HG03039 (cell line): ENCODE results near the gene EEF1AKMT3.

Experiments
- ATAC-seq: cut with Tn5 transposase; IDR thresholded peaks from one replicate; pipeline ENCODE4 v1.9.1; 2021; ENCODE audit warnings: mild to moderate bottlenecking, moderate library complexity; ENCODE audit not compliant: unreplicated experiment

The EEF1AKMT3 gene

DNA sequence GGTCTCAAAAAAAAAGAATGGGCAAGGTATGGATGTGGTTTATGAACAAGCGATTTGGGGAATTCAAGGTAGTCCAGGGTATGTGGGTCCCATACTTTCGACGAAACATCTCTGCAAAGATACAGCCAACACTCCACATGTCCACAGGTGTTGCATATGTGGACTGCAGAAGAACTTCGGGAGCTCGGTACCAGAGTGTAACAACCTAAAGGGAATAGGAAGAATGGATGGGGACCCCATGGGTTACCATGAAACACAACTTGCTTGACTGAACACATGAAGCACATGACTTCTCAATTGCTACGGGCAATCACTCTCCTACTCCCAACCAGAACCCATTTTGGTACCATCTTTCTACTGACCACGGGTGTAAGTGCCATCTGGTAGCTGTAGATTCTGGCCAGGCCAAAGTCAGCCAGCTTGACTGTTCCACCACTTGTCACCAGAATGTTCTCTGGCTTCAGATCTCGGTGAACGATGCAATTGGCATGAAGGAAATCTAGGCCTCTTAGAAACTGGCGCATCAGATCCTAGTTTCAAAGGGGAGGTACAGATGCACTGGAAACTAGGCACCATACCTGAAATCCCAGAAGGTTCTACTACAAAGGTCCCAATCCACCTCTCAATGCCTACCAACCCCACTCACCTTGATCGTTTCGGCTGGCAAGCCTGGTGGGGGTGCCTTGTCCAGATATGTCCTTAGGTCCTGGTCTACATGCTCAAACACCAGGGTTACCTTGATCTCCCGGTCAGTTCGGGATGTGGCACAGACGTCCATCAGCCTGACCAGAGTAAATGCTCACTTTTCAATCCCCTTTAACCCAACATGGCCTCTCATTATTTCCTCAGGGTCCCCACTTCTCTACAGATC lies 21.6 kb upstream of the EEF1AKMT3 start:
- ATAC-seq, result no peak

DNA sequence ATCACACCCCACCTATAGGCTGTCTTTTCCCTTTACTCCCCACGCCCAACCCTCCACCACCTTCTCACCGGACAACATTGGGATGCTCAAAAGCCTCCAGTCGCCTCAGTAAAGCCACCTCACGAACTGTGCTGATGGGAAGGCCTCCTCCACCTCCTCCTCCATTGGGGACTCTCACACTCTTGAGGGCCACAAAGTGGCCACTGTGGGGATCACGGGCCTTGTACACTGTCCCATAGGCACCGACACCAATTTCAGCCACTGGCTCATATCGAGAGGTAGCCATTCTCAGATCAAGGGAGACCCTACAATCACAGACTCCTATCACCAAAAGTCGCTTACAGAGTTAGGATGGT lies 21.0 kb upstream of the EEF1AKMT3 start:
- no peak for ATAC-seq

GRCh38 chr12:57751788-57752667 lies 20.4 kb upstream of the EEF1AKMT3 start, which contains the start of gene CDK4:
CDK4 (minus strand) TSS chr12:57752310; CDS start chr12:57751717, 593 bp downstream.
- peak; percentile 70 for ATAC-seq

DNA sequence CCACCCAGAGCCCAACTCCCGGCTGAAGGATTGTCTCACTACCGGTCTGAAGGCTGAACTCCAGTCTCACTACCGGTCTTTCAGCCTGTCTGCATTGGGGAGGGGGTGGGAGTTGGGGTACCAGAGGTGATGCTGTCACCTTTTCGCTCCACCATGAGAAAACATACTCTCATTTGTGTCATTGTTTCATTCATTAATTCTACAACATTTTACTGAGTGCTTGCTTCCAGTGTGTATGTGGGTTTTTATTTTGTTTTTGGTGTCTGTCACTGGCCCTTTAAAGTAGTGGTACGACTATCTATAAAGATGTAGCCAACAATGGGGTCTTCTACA lies 19.8 kb upstream of the EEF1AKMT3 start:
- ATAC-seq, result no peak

DNA sequence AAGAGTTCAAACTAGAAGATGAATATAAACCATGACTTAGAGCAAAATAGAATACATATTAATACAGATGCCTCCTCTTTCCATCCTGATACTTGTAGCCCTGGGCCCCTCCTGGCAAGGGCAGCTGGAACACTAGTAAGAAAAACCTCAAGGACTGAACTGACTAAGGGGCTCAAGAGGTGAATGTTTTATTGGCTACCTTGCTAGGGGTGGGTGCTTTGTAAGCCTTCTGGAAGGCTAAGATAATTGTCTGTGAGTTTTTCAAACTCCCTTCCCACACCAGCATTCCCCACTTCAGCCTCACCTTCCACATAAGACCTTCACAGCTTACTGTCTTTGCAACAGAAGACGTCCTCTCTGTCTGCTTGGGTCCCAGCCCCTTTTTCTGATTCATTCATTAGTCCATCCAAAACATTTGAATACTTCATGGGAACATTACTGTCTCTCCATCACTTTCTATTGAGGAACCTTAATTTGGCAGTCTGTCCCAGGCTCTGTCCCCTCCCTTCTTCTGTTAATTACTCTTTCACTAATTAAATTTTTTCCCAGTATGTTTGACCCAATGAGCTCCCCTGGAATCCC lies 18.6 kb upstream of the EEF1AKMT3 start:
- no peak for ATAC-seq

- ATAC-seq, result peak; percentile 29
These were observed 17.8 kb upstream of the EEF1AKMT3 start, which contains the start of gene MARCHF9 for GRCh38 chr12:57754411-57755193. MARCHF9 (plus strand) TSS chr12:57755103; CDS start chr12:57755529, 426 bp downstream.

DNA sequence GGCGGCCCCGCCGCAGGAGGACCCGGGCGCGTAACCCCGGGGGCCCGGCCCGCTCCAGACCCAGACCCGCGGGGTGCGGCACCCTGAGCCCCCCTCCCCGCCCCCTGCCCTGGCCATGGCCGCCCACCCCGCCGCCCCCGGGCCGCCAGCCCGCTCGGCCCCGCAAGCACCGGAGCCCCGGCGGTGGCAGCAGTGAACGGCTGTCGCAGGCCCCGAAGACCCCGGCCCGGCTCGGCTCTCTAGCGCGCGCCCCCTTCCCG lies 17.3 kb upstream of the EEF1AKMT3 start:
- ATAC-seq, result no peak

DNA sequence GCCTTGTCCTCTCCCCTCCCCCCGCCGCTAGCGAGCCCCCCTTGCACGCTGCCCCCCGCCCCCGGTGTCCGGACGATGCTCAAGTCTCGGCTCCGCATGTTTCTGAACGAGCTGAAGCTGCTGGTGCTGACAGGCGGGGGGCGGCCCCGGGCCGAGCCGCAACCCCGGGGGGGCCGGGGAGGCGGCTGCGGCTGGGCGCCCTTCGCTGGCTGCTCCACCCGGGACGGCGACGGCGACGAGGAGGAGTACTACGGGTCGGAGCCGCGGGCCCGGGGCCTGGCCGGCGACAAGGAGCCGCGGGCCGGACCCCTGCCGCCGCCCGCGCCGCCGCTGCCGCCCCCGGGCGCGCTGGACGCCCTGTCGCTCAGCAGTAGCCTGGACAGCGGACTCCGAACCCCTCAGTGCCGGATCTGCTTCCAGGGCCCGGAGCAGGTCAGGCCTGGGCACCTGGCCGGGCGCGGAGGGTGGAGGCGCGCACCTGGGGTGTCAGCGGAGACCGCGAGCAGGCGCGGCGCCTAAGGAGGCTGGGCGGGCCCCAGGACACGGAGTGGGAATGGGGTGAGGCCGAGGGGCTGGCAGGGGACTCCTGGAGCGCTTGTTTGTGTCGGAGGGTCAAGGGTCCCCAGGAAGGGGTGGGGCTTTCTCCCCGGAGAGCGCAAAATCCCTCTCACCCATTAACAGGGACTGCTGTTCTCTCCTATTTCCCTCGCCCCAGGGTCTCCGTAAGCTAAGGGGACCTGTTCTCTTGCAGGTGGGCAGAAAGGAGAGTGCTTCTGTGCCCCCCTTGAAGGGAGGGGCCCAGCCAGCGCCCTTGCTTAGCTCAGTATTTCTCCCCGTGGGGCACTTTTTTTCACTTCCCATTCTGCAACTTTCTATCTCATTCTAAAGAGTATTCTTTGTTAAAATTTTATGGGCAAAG lies 16.7 kb upstream of the EEF1AKMT3 start:
- ATAC-seq, result no peak

- no peak for ATAC-seq
These were observed 15.7 kb upstream of the EEF1AKMT3 start for GRCh38 chr12:57756406-57757341.

- no peak for ATAC-seq
These were observed 14.6 kb upstream of the EEF1AKMT3 start for GRCh38 chr12:57757771-57758170.

DNA sequence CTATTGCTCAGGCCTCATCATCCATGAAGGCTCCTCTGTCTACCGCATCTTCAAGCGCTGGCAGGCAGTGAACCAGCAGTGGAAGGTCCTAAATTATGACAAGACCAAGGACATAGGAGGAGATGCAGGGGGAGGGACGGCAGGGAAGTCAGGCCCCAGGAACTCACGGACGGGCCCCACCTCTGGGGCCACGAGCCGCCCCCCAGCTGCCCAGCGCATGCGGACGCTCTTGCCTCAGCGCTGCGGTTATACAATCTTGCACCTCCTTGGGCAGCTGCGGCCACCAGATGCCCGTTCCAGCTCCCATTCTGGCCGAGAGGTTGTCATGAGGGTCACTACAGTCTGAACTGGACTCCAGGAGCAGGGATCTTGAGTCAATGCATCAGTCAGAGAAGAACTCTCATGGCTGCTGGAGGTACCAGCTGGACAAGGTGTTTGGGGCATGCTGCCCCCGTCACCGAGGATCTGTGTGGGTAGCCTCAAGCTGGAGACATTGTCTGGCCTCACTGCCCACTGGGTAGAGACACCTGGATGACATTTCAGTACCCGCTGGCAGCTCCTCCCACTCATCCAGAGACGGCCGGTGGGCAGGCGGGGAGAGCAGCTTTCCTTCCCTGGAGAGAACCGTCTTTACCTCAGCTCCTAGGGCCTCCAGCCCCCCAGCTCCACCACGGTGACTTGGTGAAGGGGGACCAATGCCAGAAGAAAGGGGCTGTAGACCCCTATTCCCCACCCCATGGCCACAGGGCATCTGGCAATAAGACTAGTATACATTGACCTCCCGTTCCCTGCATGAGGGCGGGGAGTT lies 13.7 kb upstream of the EEF1AKMT3 start:
- ATAC-seq, result no peak

DNA sequence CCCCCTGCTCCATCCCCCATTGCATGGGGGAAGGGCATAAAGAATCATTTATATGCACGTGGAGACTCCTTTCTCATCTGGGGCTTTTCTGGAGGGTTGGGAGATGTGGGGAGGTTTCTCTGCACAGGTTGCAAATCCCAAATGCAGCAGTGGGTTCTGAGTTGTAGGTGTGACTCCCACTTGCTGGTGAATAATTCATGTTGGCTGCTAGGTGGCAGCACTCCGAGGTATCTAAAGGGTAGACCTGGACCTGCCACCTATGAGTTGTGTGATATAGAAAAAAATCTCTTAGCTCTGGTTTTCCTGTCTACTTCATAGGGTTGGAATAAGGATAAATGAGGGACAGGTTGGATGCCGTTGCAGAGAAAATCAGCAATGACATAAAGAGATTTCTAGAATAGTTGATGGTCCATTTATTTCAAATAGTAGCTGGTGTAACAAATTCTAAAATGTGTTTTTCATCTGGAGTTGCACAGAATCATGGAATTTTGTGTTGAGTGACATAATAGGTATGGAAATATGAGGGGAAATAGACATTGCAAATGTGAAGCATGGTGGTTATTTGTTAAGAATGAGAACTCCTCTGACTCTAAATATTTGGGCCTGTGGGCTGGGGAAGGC lies 12.9 kb upstream of the EEF1AKMT3 start:
- no peak for ATAC-seq

GRCh38 chr12:57760347-57760982 lies 11.9 kb upstream of the EEF1AKMT3 start:
- ATAC-seq, result no peak

DNA sequence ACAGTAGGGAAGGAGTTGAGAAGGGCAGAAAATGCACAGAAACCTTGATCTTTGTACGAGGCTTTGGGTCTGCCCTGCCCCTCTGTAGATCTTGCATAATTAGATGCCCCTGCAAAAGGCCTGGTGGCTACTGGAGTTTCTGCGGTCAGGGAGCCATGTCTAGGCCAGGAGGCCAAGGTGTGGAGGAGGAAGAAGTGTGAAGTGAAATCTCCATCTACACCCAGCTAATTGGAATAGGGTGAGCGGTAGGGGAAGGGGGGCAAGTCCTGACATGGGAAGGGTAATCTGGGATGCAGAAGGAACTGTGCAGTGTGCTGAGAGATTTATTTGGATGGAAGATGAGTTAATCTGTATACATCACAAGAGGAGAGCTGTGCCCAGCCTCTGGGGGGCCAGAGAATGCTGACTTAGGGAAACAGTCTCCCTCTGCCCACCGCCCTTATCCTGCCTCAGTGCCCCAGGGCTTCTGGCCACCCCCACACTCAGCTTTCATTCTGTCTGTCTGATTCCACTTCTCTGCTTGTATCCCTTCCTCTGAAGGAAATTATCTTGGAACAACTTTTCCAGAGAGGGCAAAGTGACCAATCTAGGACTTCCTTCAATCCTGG lies 10.9 kb upstream of the EEF1AKMT3 start:
- no peak for ATAC-seq

DNA sequence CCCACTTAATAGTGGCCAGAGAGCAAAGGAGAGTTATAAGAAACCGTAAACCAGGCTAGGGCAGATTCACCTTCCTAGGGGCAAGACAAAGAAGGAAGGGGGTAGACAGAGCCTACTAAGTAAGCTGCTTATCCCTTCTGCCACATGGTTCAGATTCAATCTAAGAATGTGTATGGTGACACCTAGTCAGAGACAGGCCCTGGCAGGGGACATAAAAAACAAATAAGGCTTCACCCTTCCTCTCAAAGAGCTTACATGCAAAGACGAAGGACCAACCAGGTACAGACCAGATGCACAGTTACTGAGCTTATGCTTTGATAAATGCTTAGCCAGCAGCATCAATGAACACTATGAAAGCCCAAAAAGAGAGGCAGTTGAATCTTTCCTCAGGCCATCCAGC lies 10.0 kb upstream of the EEF1AKMT3 start:
- no peak for ATAC-seq

DNA sequence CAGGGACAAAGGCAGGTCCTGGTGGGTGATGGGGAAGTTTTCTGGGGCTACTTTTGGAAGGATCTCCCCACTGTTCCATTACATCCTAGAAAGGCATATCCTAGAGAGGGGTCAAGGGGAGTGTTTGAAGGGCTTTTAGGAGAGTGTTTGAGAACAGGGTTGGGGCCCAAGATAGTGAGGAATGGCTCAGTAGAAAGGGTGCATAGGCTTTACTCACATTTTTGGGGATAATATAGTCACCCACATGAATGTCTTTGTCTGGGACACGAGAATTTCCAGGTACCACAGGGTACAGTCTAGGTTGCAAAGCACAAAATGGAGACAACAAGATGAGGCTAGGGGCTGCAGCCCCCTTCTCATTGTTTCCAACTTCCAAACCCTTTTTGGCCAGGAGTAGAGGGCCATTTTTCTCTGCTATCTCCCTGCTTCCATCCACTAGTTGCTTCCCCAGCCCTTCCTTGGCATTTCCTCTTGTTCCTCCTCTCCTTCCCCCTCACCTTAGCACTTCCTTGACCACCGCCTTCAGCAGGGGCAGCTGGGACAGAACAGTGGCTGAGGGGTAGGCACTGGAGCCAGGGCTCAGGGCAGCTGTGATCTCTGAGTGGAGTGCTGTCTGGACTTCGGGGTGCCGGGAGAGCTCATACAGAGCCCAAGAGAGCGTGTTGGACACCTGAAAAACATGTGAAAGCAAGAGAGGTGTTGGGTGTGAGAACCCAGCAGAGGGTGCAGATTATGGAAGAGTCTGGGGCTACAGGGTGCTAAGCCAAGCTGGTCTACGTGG lies 8.3 kb upstream of the EEF1AKMT3 start:
- no peak for ATAC-seq
